NCI-H460 (cell line): ENCODE results near the gene FBN2. TPM values are rescaled to one million over a fixed set of nuclear protein-coding genes. Genes with fewer than 3 reads are reported as not detected.
"Not testable (repeated sequence)": the region's sequence is repeated elsewhere in the genome, so short reads cannot be mapped to it uniquely, and the experiment has no call there.

Source experiments
- DNase-seq: peaks from one replicate; pipeline ENCODE4 v3.0.0-alpha.2; 2016; ENCODE audit warnings: low read depth; ENCODE audit errors: extremely low read depth
- total RNA-seq: library from RNA; depleted of rRNA; stranded (reverse); fragments of >200 nt; shearing (Covaris generic); gene quantifications from 2 replicates; pipeline ENCODE4 v1.2.3, GENCODE V29; 2014

FBN2 gene
- total RNA-seq, 1 experiment from 2014 or later: 29.8 TPM

- DNase-seq: no peak
Observed at GRCh38 chr5:128536254-128537220, 1.5 kb downstream of the FBN2 start.

- DNase-seq: no peak
Observed at GRCh38 chr5:128535251-128535650, 2.8 kb downstream of the FBN2 start.

GRCh38 chr5:128534726-128535125 is 3.3 kb downstream of the FBN2 start:
- no peak for DNase-seq

- no peak for DNase-seq
Observed at GRCh38 chr5:128532776-128533175, 5.3 kb downstream of the FBN2 start.

GRCh38 chr5:128532127-128532526 is 5.9 kb downstream of the FBN2 start:
- DNase-seq: no peak

GRCh38 chr5:128528637-128529255 is 9.3 kb downstream of the FBN2 start:
- DNase-seq: no peak

- no peak for DNase-seq
Observed at GRCh38 chr5:128528126-128528525, 9.9 kb downstream of the FBN2 start.

GRCh38 chr5:128527077-128527476 is 11.0 kb downstream of the FBN2 start:
- no peak for DNase-seq

GRCh38 chr5:128522336-128522735 is 15.7 kb downstream of the FBN2 start:
- DNase-seq: no peak

- no peak for DNase-seq
Observed at GRCh38 chr5:128519827-128520226, 18.2 kb downstream of the FBN2 start.

- no peak for DNase-seq
Observed at GRCh38 chr5:128516978-128517377, 21.1 kb downstream of the FBN2 start.

GRCh38 chr5:128513806-128514205 is 24.2 kb downstream of the FBN2 start:
- no peak for DNase-seq

- no peak for DNase-seq
Observed at GRCh38 chr5:128512894-128513293, 25.2 kb downstream of the FBN2 start.

GRCh38 chr5:128506643-128507042 is 31.4 kb downstream of the FBN2 start:
- no peak for DNase-seq

GRCh38 chr5:128503727-128504126 is 34.3 kb downstream of the FBN2 start:
- not testable (repeated sequence) for DNase-seq

- peak; percentile 33 for DNase-seq
Observed at GRCh38 chr5:128498844-128499455, 39.1 kb downstream of the FBN2 start.

GRCh38 chr5:128494516-128494915 is 43.5 kb downstream of the FBN2 start:
- DNase-seq: no peak

- no peak for DNase-seq
Observed at GRCh38 chr5:128493657-128494329, 44.3 kb downstream of the FBN2 start.

- no peak for DNase-seq
Observed at GRCh38 chr5:128491291-128491690, 46.8 kb downstream of the FBN2 start.

GRCh38 chr5:128490761-128491160 is 47.3 kb downstream of the FBN2 start:
- DNase-seq: no peak

- no peak for DNase-seq
Observed at GRCh38 chr5:128487041-128487440, 51.0 kb downstream of the FBN2 start.
